GM19455 (cell line): ENCODE measurements around the gene YBX2.
A peak's percentile ranks its signal among the peaks of the same experiment; 100 is the strongest.
"Not testable (repeated sequence)": the region's sequence is repeated elsewhere in the genome, so short reads cannot be mapped to it uniquely, and the experiment has no call there.

Experiments used
- ATAC-seq: cut with Tn5 transposase; IDR thresholded peaks from one replicate; pipeline ENCODE4 v1.9.1; 2021; ENCODE audit not compliant: unreplicated experiment

YBX2 gene

GRCh38 chr17:7294614-7295153 lies at the start of gene YBX2:
Gene YBX2 (minus strand): TSS chr17:7294639. CDS start chr17:7294500, 139 bp downstream.
- ATAC-seq = no peak

GRCh38 chr17:7343250-7343649 lies 48.8 kb upstream of the YBX2 start:
- no peak for ATAC-seq

- no peak for ATAC-seq
These were observed 47.4 kb upstream of the YBX2 start for GRCh38 chr17:7341842-7342241.

GRCh38 chr17:7340179-7340578 lies 45.7 kb upstream of the YBX2 start:
- ATAC-seq = no peak

- ATAC-seq = not testable (repeated sequence)
These were observed 43.2 kb upstream of the YBX2 start for GRCh38 chr17:7337600-7337999.

- no peak for ATAC-seq
These were observed 42.1 kb upstream of the YBX2 start, which contains the start of gene ACAP1 for GRCh38 chr17:7336240-7337175. Gene ACAP1 (plus strand): TSS chr17:7336529. CDS start chr17:7336735, 206 bp downstream.

GRCh38 chr17:7335765-7336164 lies 41.3 kb upstream of the YBX2 start:
- ATAC-seq = not testable (repeated sequence)

GRCh38 chr17:7334938-7335538 lies 40.6 kb upstream of the YBX2 start:
- no peak for ATAC-seq

- not testable (repeated sequence) for ATAC-seq
These were observed 38.2 kb upstream of the YBX2 start for GRCh38 chr17:7332600-7333069.

GRCh38 chr17:7332111-7332510 lies 37.7 kb upstream of the YBX2 start:
- ATAC-seq = no peak

- ATAC-seq = no peak
These were observed 36.2 kb upstream of the YBX2 start for GRCh38 chr17:7330638-7331015.

- ATAC-seq = peak; percentile 33
These were observed 35.7 kb upstream of the YBX2 start for GRCh38 chr17:7329997-7330637.

- ATAC-seq = peak; percentile 56
These were observed 35.0 kb upstream of the YBX2 start for GRCh38 chr17:7329374-7329996.

- peak; percentile 5 for ATAC-seq
These were observed 34.5 kb upstream of the YBX2 start, which contains the start of gene NEURL4 for GRCh38 chr17:7328840-7329373. Gene NEURL4 (minus strand): TSS chr17:7329335. CDS start chr17:7329312, 23 bp downstream.

- no peak for ATAC-seq
These were observed 33.6 kb upstream of the YBX2 start for GRCh38 chr17:7328009-7328408.

- no peak for ATAC-seq
These were observed 33.1 kb upstream of the YBX2 start for GRCh38 chr17:7327501-7327900.

- no peak for ATAC-seq
These were observed 32.6 kb upstream of the YBX2 start for GRCh38 chr17:7327056-7327455.

- ATAC-seq = no peak
These were observed 31.7 kb upstream of the YBX2 start for GRCh38 chr17:7326186-7326585.

- ATAC-seq = no peak
These were observed 30.6 kb upstream of the YBX2 start for GRCh38 chr17:7325031-7325528.

GRCh38 chr17:7324438-7324779 lies 30.0 kb upstream of the YBX2 start:
- ATAC-seq = no peak
